DMS 273 treated with DMSO at 0.1 percent for 48 hours (cell line): ENCODE data around the gene WIPF3.
"Not testable (repeated sequence)": the region's sequence is repeated elsewhere in the genome, so short reads cannot be mapped to it uniquely, and the experiment has no call there.

ENCODE experiments used
- DNase-seq: peaks from one replicate; lab custom pipeline; 2025; lab: John Stamatoyannopoulos, UW

The WIPF3 gene

DNA sequence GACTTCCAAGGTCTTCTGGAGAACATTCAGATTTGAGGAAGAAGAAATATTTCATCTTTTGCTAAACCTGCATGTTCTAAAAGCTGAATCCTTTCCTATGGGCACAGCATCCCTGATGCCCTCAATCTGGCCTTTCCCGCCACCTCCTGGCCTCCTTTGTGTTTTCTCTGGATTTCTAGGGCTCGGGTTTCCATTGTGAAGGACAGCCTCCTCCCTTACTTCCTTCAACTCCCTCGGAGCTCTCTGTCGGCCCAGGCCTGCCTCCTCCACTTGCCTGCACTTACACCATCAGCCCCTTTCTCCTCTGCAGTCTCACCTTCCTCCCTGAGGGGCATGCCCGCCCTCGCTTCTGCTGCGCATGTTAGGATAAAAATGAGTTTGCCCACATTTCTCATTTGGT lies 75.4 kb downstream of the WIPF3 start:
- DNase-seq, result no peak

DNA sequence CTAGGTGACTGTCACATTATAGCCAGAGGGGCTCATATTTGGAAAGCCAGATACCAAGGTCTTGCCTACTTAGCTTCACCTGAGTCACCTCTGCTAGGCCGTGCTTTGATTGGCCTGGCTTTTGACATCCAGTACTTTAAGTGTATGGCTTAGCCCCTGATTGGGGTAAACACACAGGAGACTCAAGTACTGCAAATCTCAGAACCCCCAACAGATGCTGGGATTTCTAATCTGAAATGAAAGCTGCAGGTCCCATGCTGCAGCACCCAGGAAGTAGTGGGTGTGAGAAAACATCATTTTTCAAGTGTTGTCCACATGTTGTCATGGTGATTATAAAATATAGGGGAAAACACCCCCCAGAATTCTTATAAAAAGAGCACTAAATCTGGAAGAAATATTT lies 76.2 kb downstream of the WIPF3 start:
- DNase-seq, result no peak

- DNase-seq, result no peak
Measured at GRCh38 chr7:29883462-29884398, 77.4 kb downstream of the WIPF3 start.

- no peak for DNase-seq
Measured at GRCh38 chr7:29884399-29885272, 78.3 kb downstream of the WIPF3 start.

- no peak for DNase-seq
Measured at GRCh38 chr7:29885626-29886025, 79.3 kb downstream of the WIPF3 start.

DNA sequence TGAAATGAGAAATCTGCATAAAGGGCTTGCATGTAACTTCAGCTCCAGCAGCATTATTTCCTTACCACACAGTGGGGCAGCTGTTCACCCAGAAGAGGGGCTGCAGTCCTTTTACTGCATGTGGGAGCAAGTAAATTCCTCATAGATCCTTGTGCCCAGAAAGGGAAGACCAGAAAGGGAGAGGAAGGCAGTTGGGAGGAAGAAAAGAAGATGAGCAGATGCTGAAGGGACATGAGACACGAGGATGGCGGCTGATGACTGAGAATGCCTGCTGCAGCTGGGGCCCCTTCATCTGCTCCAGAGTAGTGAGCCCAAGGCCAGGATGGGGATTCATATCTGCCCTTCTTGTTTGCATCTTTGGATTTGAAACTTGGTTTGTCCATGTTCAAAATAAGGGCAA lies 80.5 kb downstream of the WIPF3 start:
- DNase-seq, result no peak

- no peak for DNase-seq
Measured at GRCh38 chr7:29888006-29888405, 81.7 kb downstream of the WIPF3 start.

DNA sequence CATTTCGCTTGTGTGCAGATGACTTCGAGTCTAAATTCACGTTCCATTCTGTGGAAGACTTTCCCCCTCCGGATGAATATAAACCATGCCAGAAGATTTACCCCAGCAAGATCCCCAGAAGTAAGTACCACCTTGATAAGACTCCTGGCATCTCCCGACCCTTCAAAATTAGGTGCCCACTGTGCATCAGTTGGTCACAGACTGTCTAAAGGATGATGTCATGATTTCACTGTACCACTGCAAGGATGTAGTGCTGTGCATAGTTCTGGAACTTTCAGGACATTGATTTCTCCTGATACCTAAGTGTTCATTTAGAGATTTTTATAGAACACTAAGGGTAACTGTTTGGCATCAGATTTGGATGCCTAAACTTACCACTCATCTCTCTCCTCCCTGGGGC lies 83.0 kb downstream of the WIPF3 start:
- no peak for DNase-seq

GRCh38 chr7:29890251-29890650 lies 83.9 kb downstream of the WIPF3 start:
- no peak for DNase-seq

DNA sequence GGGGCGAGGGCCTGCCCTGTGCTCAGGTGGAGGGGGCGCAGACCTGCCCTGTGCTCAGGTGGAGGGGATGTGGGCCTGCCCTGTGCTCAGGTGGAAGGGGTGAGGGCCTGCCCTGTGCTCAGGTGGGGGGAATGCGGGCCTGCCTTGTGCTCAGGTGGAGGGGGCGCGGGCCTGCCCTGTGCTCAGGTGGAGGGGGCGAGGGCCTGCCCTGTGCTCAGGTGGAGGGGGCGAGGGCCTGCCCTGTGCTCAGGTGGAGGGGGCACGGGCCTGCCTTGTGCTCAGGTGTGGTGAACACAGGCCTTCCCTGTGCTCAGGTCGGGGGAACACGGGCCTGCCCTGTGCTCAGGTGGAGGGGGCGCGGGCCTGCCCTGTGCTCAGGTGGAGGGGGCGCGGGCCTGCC lies 84.5 kb downstream of the WIPF3 start:
- not testable (repeated sequence) for DNase-seq

DNA sequence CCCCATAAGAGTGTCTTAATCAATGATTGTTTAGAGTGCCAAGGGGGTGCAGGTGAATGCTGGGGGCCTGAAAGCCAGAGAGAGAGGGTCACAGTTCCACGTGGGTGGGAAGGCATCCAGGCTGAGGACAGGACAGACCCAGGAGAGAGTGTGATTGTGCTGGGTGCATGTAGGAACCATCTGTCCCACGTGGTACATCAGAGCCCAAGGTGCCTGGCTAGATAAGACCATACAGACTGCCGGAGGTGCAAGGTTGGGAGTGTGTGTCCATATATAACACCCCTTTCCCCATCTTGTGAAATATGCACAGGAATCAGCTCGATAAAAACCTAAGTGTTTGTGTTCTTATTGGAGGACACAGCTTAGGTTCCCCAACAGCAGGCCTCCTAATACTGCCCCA lies 85.5 kb downstream of the WIPF3 start:
- DNase-seq, result no peak

DNA sequence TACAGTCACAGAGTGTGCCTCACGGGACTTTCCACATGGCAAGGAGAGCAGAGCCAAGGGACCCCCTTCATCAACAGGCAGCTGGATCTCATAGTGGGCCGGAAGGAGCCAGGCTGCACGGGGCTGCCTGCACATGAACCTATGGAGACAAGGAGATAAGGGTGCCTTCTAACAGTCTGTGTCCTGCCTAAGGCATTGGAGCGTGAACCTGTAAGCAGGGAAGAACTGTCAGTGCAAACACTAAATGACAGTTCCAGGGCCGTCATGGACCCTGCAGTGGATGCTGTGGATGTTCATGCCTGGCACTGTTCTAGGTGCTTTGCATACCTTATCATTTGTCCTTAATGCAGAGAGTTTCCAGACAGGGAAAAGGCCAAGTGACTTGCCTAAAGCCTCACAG lies 85.9 kb downstream of the WIPF3 start:
- no peak for DNase-seq

DNA sequence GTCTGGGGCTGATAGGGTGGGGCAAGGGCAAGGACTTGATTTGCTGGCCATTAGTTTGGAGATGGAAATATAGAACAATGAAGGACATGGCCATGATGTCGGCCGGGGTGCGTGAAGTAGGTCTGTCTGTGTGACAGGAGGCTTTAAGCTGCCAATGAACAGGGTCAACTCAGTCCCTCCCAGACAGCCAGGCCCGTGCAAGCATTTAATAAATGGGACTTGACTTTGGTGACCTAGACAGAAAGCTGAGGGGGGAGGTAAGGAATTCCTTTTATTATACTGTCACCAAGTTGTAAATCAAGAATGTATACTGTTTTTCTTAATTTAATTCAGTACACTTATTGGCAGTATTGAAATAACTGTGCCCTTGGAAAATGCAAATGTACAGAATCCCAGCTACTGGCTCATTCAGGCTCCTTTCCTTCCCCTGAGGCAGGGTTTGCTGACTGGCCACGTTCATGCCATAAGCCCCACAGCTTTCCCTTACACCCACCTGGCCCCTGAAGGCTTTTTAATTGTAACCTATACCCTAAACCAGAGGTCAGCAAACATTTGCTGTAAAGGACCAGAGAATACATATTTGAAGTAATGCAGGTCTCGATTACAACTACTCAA lies 87.2 kb downstream of the WIPF3 start:
- no peak for DNase-seq

DNA sequence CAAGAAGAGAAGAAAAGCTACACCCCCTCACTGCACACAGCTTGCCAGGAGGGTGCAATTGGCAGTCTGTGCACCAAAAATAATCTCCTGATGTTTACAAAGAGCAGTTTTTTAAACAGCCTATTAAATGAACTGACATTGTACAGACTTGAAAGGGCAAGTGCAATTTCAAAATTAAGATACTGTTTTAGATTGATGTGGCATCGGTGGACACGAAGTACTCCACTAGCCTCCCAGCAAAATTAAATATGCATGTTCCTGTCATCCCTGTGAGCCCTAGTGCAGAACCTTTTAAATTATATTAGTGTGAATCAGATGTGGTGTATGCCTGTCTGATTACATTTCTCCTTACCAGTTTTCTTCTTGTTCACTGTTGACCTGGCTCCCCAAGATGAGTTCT lies 87.9 kb downstream of the WIPF3 start:
- no peak for DNase-seq

- no peak for DNase-seq
Measured at GRCh38 chr7:29895559-29895958, 89.3 kb downstream of the WIPF3 start.

DNA sequence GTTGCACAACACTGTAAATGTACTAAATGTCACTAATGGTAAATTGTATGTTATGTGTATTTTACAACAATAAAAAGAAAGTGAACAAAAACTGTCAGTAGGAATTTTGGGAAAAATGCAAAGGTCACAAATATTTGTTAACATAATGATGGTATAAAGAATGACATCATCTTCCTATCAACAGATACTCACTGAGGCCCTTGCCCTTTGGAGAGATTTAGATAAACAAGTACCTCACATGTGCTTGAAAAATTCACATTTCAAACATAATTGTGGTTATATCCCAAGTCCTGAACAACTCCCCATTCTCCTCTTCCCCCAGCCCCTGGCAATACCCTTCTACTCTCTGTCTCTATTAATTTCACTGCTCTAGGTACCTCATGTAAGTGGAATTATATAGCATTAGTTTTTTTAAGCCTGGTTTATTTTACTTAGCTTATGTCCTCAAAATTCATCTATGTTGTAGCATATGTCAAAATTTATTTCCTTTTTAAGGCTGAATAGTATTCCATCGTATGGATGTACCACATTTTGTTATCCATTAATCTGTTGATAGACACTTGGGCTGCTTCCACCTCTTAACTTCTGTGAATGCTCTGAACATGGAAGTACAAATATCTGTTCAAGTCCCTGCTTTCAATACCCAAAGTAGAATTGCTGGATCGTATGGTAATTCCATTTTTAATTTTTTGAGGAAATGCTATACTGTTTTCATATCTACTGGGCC lies 90.5 kb downstream of the WIPF3 start:
- DNase-seq, result no peak

GRCh38 chr7:29898301-29898700 lies 92.0 kb downstream of the WIPF3 start:
- DNase-seq, result no peak

GRCh38 chr7:29900745-29901144 lies 94.4 kb downstream of the WIPF3 start:
- no peak for DNase-seq

GRCh38 chr7:29906200-29907022 lies 100.1 kb downstream of the WIPF3 start:
- no peak for DNase-seq

DNA sequence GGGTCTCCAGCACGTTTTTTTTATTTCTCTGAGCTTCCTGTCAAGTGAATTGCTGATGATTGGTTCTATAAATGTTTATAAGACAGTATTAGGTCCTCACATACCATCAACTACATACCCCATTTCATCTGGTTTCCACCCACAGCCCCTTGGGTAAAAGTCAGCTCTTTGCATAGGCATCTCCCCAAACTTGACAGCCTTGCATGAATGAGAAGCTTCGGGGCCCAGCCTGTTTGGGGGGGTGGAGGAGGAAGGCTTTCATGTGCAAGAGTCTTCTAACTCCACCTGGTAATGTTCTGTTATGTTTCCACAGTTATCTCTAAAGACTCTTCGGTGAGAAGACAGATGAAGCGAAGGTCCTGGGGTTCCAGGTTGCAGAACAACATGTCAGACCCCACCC lies 107.9 kb downstream of the WIPF3 start:
- no peak for DNase-seq
